ENCODE measurements around the gene TMEM134. TPM values are rescaled to one million over a fixed set of nuclear protein-coding genes. Genes with fewer than 3 reads are reported as not detected.

The TMEM134 gene
- total RNA-seq, 1 donor: 18.6 TPM

GRCh38 chr11:67412495-67413179, 56.4 kb downstream of the TMEM134 start:
- no peak for DNase-seq (ENCODE audit: low read depth)
- no peak for TF ChIP-seq CTCF (IDR thresholded peaks at IDR 0.05; ENCODE audit: insufficient read depth, low read depth, low read length)
- H3K4me3 ChIP-seq (ENCODE audit: low read depth, low read length): no peak overlapping the region

- no peak for TF ChIP-seq CTCF (IDR thresholded peaks at IDR 0.05; ENCODE audit: insufficient read depth, low read depth, low read length)
- DNase-seq (ENCODE audit: low read depth): no peak
- H3K4me3 ChIP-seq (ENCODE audit: low read depth, low read length): no peak overlapping the region
Measured at GRCh38 chr11:67411785-67412152, 57.3 kb downstream of the TMEM134 start.

Small RNAs within 50 kb of the gene (small RNA-seq; reads per million reads assigned to genes)
- not detected for gene MIR6752

Other genes starting within 250 kb of the TMEM134 start
- gene GRK2, start 202.8 kb downstream of the TMEM134 start, total RNA-seq: 24.5 and 33.2 TPM in 2 replicates
- gene ANKRD13D, start 179.9 kb downstream of the TMEM134 start, total RNA-seq: 29.6 and 29.8 TPM in 2 replicates
- gene SSH3, start 165.7 kb downstream of the TMEM134 start, total RNA-seq: 16.1 and 21.2 TPM in 2 replicates
- gene POLD4, start 115.7 kb downstream of the TMEM134 start, total RNA-seq: 43.2 and 68.9 TPM in 2 replicates
- gene CLCF1, start 95.7 kb downstream of the TMEM134 start, total RNA-seq: 3.5 and 4.7 TPM in 2 replicates
- gene RAD9A, start 77.3 kb downstream of the TMEM134 start, total RNA-seq: 4.3 and 6.4 TPM in 2 replicates
- 172 and 202 TPM in 2 replicates for gene PPP1CA, start 67.4 kb downstream of the TMEM134 start, total RNA-seq
- not detected in 2 replicates for gene TBC1D10C, start 65.2 kb downstream of the TMEM134 start, total RNA-seq
- gene CARNS1, start 53.6 kb downstream of the TMEM134 start, total RNA-seq: not detected in 2 replicates
- gene RPS6KB2, start 40.8 kb downstream of the TMEM134 start, total RNA-seq: 42.3 and 47.0 TPM in 2 replicates
- gene PTPRCAP, start 31.6 kb downstream of the TMEM134 start, total RNA-seq: 0.32 TPM in 1 of 2 replicates, not detected in the other
- 85.5 and 102 TPM in 2 replicates for gene CORO1B, start 25.8 kb downstream of the TMEM134 start, total RNA-seq
- not detected in 2 replicates for gene GPR152, start 16.5 kb downstream of the TMEM134 start, total RNA-seq
- not detected in 2 replicates for gene CABP4, start 13.9 kb downstream of the TMEM134 start, total RNA-seq
- 42.7 and 55.1 TPM in 2 replicates for gene AIP, start 13.8 kb upstream of the TMEM134 start, total RNA-seq
- 21.9 and 22.9 TPM in 2 replicates for gene PITPNM1, start 36.1 kb upstream of the TMEM134 start, total RNA-seq
- 13.5 and 16.8 TPM in 2 replicates for gene CDK2AP2, start 38.9 kb upstream of the TMEM134 start, total RNA-seq
- gene CABP2, start 54.2 kb upstream of the TMEM134 start, total RNA-seq: not detected in 2 replicates
- gene GSTP1, start 114.6 kb upstream of the TMEM134 start, total RNA-seq: 495 and 721 TPM in 2 replicates
- 140 and 178 TPM in 2 replicates for gene NDUFV1, start 137.7 kb upstream of the TMEM134 start, total RNA-seq
- 4.7 and 5.8 TPM in 2 replicates for gene NUDT8, start 160.7 kb upstream of the TMEM134 start, total RNA-seq
- not detected in 2 replicates for gene TBX10, start 170.5 kb upstream of the TMEM134 start, total RNA-seq
- gene ACY3, start 181.5 kb upstream of the TMEM134 start, total RNA-seq: not detected in 2 replicates
- not detected in 2 replicates for gene ALDH3B2, start 205.4 kb upstream of the TMEM134 start, total RNA-seq

All from fibroblast of villous mesenchyme (primary cell).